ENCODE results near the gene PRDM15.

PRDM15 gene

DNA sequence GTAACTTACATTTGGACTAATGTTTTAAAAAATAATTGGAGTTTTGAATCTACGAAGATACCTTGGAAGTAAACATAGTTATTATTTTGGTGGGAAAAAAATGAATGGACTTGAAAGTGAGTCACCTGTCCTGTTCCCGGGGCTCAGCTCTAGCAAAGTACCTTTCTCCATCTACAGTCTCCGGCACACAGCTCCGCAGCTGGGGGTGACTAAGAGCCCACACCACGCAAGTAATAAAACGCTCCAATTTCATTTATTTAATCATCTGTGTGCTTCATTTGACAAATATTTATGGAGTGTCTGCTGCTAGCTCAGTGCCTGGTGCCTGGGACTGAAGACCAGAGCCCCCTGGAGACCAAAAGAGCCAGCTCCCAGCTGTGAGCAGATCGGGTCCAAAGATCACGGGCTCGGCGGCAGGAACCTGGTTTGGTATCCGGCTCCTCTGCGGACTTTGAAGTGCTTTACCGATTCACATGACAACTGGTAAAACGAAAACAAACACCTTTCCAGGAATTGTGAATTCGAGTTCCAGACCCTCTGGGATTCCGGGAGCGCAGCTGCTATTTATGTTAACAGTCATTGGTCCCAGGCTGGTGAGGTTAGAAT is 110.6 kb downstream of the PRDM15 start:
- TF ChIP-seq EP300 (IDR thresholded peaks at IDR 0.05; ENCODE audit: borderline replicate concordance) (0 out of 2 replicates have a peak, but pooled peaks have one; percentile 3), YY1 (IDR thresholded peaks at IDR 0.05; ENCODE audit: low read depth) (no peak), NFIC (IDR thresholded peaks at IDR 0.05) (no peak)
- TF ChIP-seq, protein P1, sequence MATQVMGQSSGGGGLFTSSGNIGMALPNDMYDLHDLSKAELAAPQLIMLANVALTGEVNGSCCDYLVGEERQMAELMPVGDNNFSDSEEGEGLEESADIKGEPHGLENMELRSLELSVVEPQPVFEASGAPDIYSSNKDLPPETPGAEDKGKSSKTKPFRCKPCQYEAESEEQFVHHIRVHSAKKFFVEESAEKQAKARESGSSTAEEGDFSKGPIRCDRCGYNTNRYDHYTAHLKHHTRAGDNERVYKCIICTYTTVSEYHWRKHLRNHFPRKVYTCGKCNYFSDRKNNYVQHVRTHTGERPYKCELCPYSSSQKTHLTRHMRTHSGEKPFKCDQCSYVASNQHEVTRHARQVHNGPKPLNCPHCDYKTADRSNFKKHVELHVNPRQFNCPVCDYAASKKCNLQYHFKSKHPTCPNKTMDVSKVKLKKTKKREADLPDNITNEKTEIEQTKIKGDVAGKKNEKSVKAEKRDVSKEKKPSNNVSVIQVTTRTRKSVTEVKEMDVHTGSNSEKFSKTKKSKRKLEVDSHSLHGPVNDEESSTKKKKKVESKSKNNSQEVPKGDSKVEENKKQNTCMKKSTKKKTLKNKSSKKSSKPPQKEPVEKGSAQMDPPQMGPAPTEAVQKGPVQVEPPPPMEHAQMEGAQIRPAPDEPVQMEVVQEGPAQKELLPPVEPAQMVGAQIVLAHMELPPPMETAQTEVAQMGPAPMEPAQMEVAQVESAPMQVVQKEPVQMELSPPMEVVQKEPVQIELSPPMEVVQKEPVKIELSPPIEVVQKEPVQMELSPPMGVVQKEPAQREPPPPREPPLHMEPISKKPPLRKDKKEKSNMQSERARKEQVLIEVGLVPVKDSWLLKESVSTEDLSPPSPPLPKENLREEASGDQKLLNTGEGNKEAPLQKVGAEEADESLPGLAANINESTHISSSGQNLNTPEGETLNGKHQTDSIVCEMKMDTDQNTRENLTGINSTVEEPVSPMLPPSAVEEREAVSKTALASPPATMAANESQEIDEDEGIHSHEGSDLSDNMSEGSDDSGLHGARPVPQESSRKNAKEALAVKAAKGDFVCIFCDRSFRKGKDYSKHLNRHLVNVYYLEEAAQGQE (IDR thresholded peaks at IDR 0.05; ENCODE audit: low read depth) = no peak

- TF ChIP-seq TEAD4 (IDR thresholded peaks at IDR 0.05) (no peak), MAX (IDR thresholded peaks at IDR 0.05) (peak; percentile 4; the same call in 1 of the 2 replicates), FOXM1 (IDR thresholded peaks at IDR 0.05; ENCODE audit: borderline replicate concordance, low read depth) (no peak), TCF12 (IDR thresholded peaks at IDR 0.05; ENCODE audit: low read depth) (no peak), YY1 (IDR thresholded peaks at IDR 0.05; ENCODE audit: low read depth) (no peak), CREB1 (IDR thresholded peaks at IDR 0.05; ENCODE audit: low read depth) (no peak), ZBTB7A (IDR thresholded peaks at IDR 0.05; ENCODE audit: low read depth) (no peak), USF1 (IDR thresholded peaks at IDR 0.05) (no peak), RAD21 (IDR thresholded peaks at IDR 0.05; ENCODE audit: low read depth) (no peak), EP300 (IDR thresholded peaks at IDR 0.05; ENCODE audit: borderline replicate concordance) (0 out of 2 replicates have a peak, but pooled peaks have one; percentile 8), NFIC (IDR thresholded peaks at IDR 0.05) (no peak), EGR1 (IDR thresholded peaks at IDR 0.05) (no peak), CEBPB (IDR thresholded peaks at IDR 0.05) (no peak), TAF1 (IDR thresholded peaks at IDR 0.05; ENCODE audit: low read depth) (no peak)
- TF ChIP-seq, protein P1 (IDR thresholded peaks at IDR 0.05; ENCODE audit: low read depth) = no peak
Observed at GRCh38 chr21:41767606-41768436, 111.3 kb downstream of the PRDM15 start.

DNA sequence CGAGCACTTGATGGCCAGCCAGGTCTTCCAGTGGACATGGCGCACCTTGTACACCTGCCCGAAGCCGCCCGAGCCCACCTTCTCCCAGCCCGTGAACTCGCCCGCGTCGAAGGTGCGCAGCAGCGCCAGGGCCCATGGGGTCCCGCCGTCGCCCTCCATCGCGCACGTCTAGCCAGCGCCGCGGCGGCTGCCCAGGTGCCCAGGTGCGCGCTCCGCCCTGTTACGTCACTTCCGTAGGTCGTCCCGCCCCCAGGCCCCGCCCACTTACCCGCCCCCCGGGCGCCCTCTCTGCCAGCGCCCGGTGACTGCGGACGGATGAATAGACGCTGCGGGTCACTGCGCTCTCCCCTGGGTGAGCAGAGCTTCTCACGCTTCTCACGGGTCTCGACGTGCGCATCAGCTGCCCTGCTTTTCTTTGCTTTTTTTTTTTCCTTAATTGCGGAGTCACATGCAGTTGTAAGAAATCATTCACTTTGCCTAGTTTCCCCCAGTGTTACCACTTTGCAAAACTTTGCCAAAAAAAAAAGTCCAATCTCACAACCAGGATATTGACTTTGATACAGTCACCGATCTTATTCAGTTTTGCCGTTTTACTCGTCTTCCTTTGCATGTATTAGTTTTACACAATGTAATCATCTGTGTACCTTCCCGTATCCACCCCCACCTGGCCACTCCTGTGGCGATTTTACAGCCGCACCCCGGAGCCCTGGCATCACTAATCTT is 112.1 kb downstream of the PRDM15 start, which contains the start of gene RIPK4:
Gene RIPK4 (minus strand): TSS at position 170 of the 723 bp plus-strand sequence. CDS start 11 bp downstream, at position 159.
- TF ChIP-seq TEAD4 (IDR thresholded peaks at IDR 0.05) = no peak
- TF ChIP-seq MAX (IDR thresholded peaks at IDR 0.05) = peak; percentile 60
- 0 out of 2 replicates have a peak, but pooled peaks have one; percentile 11 for TF ChIP-seq NFIC (IDR thresholded peaks at IDR 0.05)
- TF ChIP-seq FOXM1 (IDR thresholded peaks at IDR 0.05; ENCODE audit: borderline replicate concordance, low read depth) = no peak
- TF ChIP-seq EP300 (IDR thresholded peaks at IDR 0.05; ENCODE audit: borderline replicate concordance) = peak; percentile 45; the same call in 1 of the 2 replicates
- peak; percentile 72 for TF ChIP-seq TAF1 (IDR thresholded peaks at IDR 0.05; ENCODE audit: low read depth)

DNA sequence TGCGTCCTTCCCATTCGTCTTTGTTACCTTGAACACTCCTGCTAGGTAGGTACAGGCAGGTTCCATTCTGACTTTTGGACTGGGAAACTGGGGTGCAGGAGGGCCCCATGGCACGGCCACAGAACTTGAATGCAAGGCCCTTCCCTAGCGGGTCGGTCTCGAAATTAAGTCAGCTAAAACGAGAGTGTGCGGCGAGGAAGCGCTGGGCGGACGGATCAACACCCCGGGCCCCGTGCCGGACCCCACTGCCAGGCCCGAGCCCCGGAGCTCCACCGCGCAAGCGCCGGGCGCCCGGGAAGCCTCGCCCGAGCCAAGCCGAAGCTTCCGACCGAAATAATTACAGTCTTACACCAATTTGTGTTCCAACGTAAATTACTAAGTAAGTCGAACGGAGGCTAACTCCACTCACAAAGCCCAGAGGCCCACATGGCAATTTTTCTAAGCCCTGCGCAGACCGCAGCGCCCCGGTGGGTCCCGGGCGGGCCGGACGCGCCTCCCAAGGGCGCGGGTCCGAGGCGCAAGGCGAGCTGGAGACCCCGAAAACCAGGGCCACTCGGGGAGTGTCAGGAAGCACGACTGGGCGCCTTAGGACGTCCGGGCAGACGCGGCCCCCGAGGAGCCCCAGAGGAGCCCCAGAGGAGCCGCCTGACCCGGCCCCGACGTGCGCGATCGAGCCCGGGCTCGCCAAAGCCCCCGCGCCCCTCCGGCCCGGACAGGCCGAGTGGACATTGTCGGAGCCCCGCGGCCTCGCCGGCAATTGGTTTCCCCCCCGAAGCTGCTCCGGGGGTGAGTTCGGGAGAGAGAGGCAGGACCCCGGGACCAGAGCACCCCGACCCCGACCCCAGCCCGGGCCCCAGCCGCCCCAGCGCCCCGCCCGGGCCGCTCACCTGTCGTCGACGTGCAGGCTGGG is 112.9 kb downstream of the PRDM15 start:
- TF ChIP-seq TAF1 (IDR thresholded peaks at IDR 0.05; ENCODE audit: low read depth) (no peak), YY1 (IDR thresholded peaks at IDR 0.05; ENCODE audit: low read depth) (no peak), ZBTB7A (IDR thresholded peaks at IDR 0.05; ENCODE audit: low read depth) (peak; percentile 67; the same call in 1 of the 2 replicates)

- TF ChIP-seq MAX (IDR thresholded peaks at IDR 0.05) = no peak
- no peak for TF ChIP-seq TCF12 (IDR thresholded peaks at IDR 0.05; ENCODE audit: low read depth)
- TF ChIP-seq NFIC (IDR thresholded peaks at IDR 0.05) = no peak
- TF ChIP-seq YY1 (IDR thresholded peaks at IDR 0.05; ENCODE audit: low read depth) = no peak
Observed at GRCh38 chr21:41765420-41765821, 113.7 kb downstream of the PRDM15 start.

Data from Ishikawa (cell line).